Measurements from ENCODE around the gene CARD11. TPM values are rescaled to one million over a fixed set of nuclear protein-coding genes. Genes with fewer than 3 reads are reported as not detected.
A peak's percentile ranks its signal among the peaks of the same experiment; 100 is the strongest.

CARD11 gene
- total RNA-seq, 2 experiments from 2014 or later, result 118 to 122 TPM

- ATAC-seq (ENCODE audit: poor library complexity) (no peak), DNase-seq (peak in 2 of 14 experiments; percentile 0 to 29)
- H3K27ac Mint-ChIP-seq, result no peak overlapping the region
- no peaks in the 10 kb centered on the region for H3K27me3 ChIP-seq (ENCODE audit: control insufficient read depth in 1 of 2, insufficient read depth in 2 of 2, low read length in 2 of 2)
- TF ChIP-seq CTCF (IDR thresholded peaks at IDR 0.05), result no peak
- H3K27me3 Mint-ChIP-seq, result no peaks in the 10 kb centered on the region
- H3K9me3 Mint-ChIP-seq, result no peaks in the 10 kb centered on the region
- peaks cover 7% of the 10 kb centered on the region for H3K4me1 Mint-ChIP-seq (ENCODE audit: low read depth)
- ChIA-PET CTCF (interaction anchor here (1.1 kb wide), 1 partner anchor 15 kb away, joined by 4 read pairs; no protein-coding TSS in a partner anchor), POLR2A (no interaction called here)
- H3K36me3 ChIP-seq (ENCODE audit: insufficient read depth, low read length), result peaks cover 93% of the 10 kb centered on the region
- H3K4me3 Mint-ChIP-seq, result no peak overlapping the region
- peaks cover 0 to 4% of the 10 kb centered on the region in 2 experiments for H3K9me3 ChIP-seq (ENCODE audit: control insufficient read depth in 1 of 2, insufficient read depth in 1 of 2, low read length in 2 of 2)
- no peak overlapping the region for H3K27ac ChIP-seq (ENCODE audit: low read depth in 1 of 2, low read length in 2 of 2)
- H3K4me1 ChIP-seq (ENCODE audit: insufficient read depth, low read length), result no peaks in the 10 kb centered on the region
- peaks cover 99% of the 10 kb centered on the region for H3K36me3 Mint-ChIP-seq (ENCODE audit: low read depth)
- intact Hi-C loops (cut with DNase I, micrococcal nuclease), result no loop called here
- H3K4me3 ChIP-seq (ENCODE audit: low read length), result no peak overlapping the region
Observed at GRCh38 chr7:2943851-2944601, 99.6 kb downstream of the CARD11 start.

- H3K9me3 Mint-ChIP-seq, result no peaks in the 10 kb centered on the region
- Histone ChIP-seq H3K27me3 (ENCODE audit: control insufficient read depth in 1 of 2, insufficient read depth in 2 of 2, low read length in 2 of 2) (no peaks in the 10 kb centered on the region), H3K4me3 (ENCODE audit: low read length) (no peak overlapping the region), H3K27ac (ENCODE audit: low read depth in 1 of 2, low read length in 2 of 2) (no peak overlapping the region), H3K36me3 (ENCODE audit: insufficient read depth, low read length) (peaks cover 96% of the 10 kb centered on the region), H3K4me1 (ENCODE audit: insufficient read depth, low read length) (no peaks in the 10 kb centered on the region), H3K9me3 (ENCODE audit: control insufficient read depth in 1 of 2, insufficient read depth in 1 of 2, low read length in 2 of 2) (peaks cover 0 to 4% of the 10 kb centered on the region in 2 experiments)
- peaks cover 94% of the 10 kb centered on the region for H3K36me3 Mint-ChIP-seq (ENCODE audit: low read depth)
- intact Hi-C loops (cut with DNase I, micrococcal nuclease), result no loop called here
- POLR2A ChIA-PET, result interaction anchor here (0.9 kb wide), 1 partner anchor 13 kb away, joined by 4 read pairs; no protein-coding TSS in a partner anchor
- CTCF ChIA-PET, result interaction anchor here (0.6 kb wide), 1 partner anchor 1405 kb away, joined by 5 read pairs; no protein-coding TSS in a partner anchor
- no peak overlapping the region for H3K4me3 Mint-ChIP-seq
- no peak for TF ChIP-seq CTCF (IDR thresholded peaks at IDR 0.05)
- no peaks in the 10 kb centered on the region for H3K27me3 Mint-ChIP-seq
- no peak for ATAC-seq (ENCODE audit: poor library complexity)
- DNase-seq, result peak in 4 of 14 experiments; percentile 0 to 20 (median 14)
- peak overlapping the region; percentile 52 for H3K27ac Mint-ChIP-seq
- peaks cover 7% of the 10 kb centered on the region for H3K4me1 Mint-ChIP-seq (ENCODE audit: low read depth)
Observed at GRCh38 chr7:2941216-2941859, 102.3 kb downstream of the CARD11 start.

GRCh38 chr7:2940466-2940865, 103.2 kb downstream of the CARD11 start:
- intact Hi-C loops (cut with DNase I, micrococcal nuclease), result no loop called here
- H3K27ac Mint-ChIP-seq, result no peak overlapping the region
- ATAC-seq (ENCODE audit: poor library complexity) (no peak), DNase-seq (no peak)
- ChIA-PET CTCF (no interaction called here), POLR2A (no interaction called here)
- peaks cover 90% of the 10 kb centered on the region for H3K36me3 Mint-ChIP-seq (ENCODE audit: low read depth)
- H3K4me1 Mint-ChIP-seq (ENCODE audit: low read depth), result peaks cover 7% of the 10 kb centered on the region
- no peaks in the 10 kb centered on the region for H3K27me3 Mint-ChIP-seq
- no peaks in the 10 kb centered on the region for H3K9me3 Mint-ChIP-seq
- peaks cover 0 to 4% of the 10 kb centered on the region in 2 experiments for H3K9me3 ChIP-seq (ENCODE audit: control insufficient read depth in 1 of 2, insufficient read depth in 1 of 2, low read length in 2 of 2)
- no peak for TF ChIP-seq CTCF (IDR thresholded peaks at IDR 0.05)
- no peak overlapping the region for H3K4me3 Mint-ChIP-seq
- H3K36me3 ChIP-seq (ENCODE audit: insufficient read depth, low read length), result peaks cover 95% of the 10 kb centered on the region
- H3K27me3 ChIP-seq (ENCODE audit: control insufficient read depth in 1 of 2, insufficient read depth in 2 of 2, low read length in 2 of 2), result no peaks in the 10 kb centered on the region
- H3K4me1 ChIP-seq (ENCODE audit: insufficient read depth, low read length), result no peaks in the 10 kb centered on the region
- H3K27ac ChIP-seq (ENCODE audit: low read depth in 1 of 2, low read length in 2 of 2), result peak overlapping the region in 1 of 2 donors; percentile 37
- no peak overlapping the region for H3K4me3 ChIP-seq (ENCODE audit: low read length)

Measured in CD4-positive, alpha-beta T cell (primary cell).